ENCODE results near the gene RPRD1B. TPM values are rescaled to one million over a fixed set of nuclear protein-coding genes. Genes with fewer than 3 reads are reported as not detected.
"Not testable (repeated sequence)": the region's sequence is repeated elsewhere in the genome, so short reads cannot be mapped to it uniquely, and the experiment has no call there.

RPRD1B gene
- total RNA-seq, 1 donor from 2014 or later: 16.4 TPM

DNA sequence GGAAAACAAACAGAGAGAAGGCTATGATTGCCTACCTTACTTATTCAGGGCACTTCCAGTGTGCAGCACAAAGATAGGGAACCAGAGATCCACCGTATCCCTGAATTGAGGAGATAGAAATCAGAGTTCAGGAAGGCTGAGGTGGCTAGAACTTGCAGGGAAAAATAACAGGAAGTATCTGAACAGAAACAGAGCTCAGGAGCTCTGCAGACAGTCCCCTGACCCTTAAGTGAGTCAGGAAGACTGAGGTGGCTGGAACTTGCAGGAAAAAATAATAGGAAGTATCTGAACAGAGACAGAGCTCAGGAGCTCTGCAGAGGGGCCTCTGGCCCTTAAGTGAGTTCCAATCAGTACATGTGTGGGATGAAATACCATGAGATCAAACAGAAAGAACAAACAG lies 65.4 kb downstream of the RPRD1B start:
- Histone ChIP-seq H3K4me1 (peaks cover 11 to 25% of the 10 kb centered on the region in 2 donors), H3K4me3 (no peak overlapping the region), H3K27ac (peak overlapping the region; percentile 67 to 78), H3K9me3 (peaks cover 0 to 5% of the 10 kb centered on the region in 2 donors), H3K36me3 (no peaks in the 10 kb centered on the region), H3K27me3 (no peaks in the 10 kb centered on the region)
- TF ChIP-seq, protein P1, sequence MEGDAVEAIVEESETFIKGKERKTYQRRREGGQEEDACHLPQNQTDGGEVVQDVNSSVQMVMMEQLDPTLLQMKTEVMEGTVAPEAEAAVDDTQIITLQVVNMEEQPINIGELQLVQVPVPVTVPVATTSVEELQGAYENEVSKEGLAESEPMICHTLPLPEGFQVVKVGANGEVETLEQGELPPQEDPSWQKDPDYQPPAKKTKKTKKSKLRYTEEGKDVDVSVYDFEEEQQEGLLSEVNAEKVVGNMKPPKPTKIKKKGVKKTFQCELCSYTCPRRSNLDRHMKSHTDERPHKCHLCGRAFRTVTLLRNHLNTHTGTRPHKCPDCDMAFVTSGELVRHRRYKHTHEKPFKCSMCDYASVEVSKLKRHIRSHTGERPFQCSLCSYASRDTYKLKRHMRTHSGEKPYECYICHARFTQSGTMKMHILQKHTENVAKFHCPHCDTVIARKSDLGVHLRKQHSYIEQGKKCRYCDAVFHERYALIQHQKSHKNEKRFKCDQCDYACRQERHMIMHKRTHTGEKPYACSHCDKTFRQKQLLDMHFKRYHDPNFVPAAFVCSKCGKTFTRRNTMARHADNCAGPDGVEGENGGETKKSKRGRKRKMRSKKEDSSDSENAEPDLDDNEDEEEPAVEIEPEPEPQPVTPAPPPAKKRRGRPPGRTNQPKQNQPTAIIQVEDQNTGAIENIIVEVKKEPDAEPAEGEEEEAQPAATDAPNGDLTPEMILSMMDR (IDR thresholded peaks at IDR 0.05): no peak
- intact Hi-C loops (cut with DNase I): no loop called here
- DNase-seq (ENCODE audit: low spot score in 2 of 2): no peak

DNA sequence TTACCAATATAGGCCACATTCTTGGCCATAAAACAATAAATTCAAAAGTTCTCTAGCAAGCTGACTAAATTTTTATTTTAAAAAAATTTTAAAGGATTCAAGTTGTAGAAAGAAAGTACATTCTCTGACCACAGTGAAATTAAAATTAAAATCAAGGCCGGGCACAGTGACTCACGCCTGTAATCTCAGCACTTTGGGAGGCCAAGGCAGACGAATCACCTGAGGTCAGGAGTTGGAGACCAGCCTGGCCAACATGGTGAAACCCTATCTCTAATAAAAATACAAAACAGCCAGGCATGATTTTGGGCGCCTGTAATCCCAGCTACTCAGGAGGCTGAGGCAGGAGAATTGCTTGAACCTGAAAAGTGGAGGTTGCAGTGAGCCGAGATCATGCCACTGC lies 68.7 kb downstream of the RPRD1B start:
- H3K36me3 ChIP-seq; H3K27me3 ChIP-seq; intact Hi-C loops (cut with DNase I); H3K9me3 ChIP-seq; H3K4me3 ChIP-seq; DNase-seq (ENCODE audit: low spot score in 2 of 2): not testable (repeated sequence)
- Histone ChIP-seq H3K4me1 (peaks cover 3 to 11% of the 10 kb centered on the region in 2 donors), H3K27ac (peak overlapping the region; percentile 67 to 78)

DNA sequence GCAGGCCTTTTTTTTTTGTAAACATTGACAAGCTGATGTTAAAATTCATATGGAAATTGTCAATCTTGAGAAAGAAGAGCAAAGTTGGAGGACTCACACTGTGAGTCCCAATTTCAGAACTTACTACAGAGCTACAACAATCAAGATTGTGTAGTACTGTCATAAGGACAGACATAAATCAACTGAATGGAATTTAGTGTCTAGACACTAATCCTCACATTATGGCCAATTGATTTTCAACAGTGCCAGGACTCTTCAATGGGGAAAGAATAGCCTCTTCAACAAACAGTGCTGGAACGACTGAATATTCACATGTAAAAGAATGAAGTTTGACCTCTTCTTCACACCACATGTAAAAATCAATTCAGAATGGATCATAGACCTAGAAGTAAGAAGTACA lies 70.7 kb downstream of the RPRD1B start:
- intact Hi-C loops (cut with DNase I): no loop called here
- TF ChIP-seq, protein P1 (IDR thresholded peaks at IDR 0.05): no peak
- Histone ChIP-seq H3K27me3 (no peaks in the 10 kb centered on the region), H3K36me3 (no peaks in the 10 kb centered on the region), H3K4me1 (peaks cover 7 to 22% of the 10 kb centered on the region in 2 donors), H3K4me3 (no peak overlapping the region), H3K27ac (no peak overlapping the region), H3K9me3 (peaks cover 0 to 5% of the 10 kb centered on the region in 2 donors)
- no peak for DNase-seq (ENCODE audit: low spot score in 2 of 2)

DNA sequence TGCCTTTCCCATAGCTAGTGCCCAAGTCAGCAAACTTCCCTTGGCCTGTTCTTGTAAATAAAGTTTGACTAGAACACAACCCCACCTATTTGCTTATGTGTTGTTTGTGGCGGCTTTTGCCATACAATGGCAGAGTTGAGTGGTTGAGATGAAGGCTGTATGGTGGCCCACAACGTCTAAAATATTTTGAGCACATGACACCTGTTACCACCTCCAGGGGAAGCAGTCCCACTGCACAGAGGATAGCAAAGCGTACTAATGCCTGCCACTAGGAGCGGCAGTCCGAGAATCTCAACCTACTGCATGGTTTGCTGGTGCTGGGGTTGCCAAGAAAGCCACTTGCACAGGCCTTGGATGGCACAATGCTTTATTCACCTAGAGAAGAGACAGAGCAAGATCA lies 72.9 kb downstream of the RPRD1B start:
- H3K9me3 ChIP-seq: no peaks in the 10 kb centered on the region
- peaks cover 12 to 38% of the 10 kb centered on the region in 2 donors for H3K4me1 ChIP-seq
- H3K36me3 ChIP-seq: no peaks in the 10 kb centered on the region
- TF ChIP-seq, protein P1 (IDR thresholded peaks at IDR 0.05): no peak
- H3K4me3 ChIP-seq: no peak overlapping the region
- intact Hi-C loops (cut with DNase I): no loop called here
- no peak for DNase-seq (ENCODE audit: low spot score in 2 of 2)
- H3K27me3 ChIP-seq: no peaks in the 10 kb centered on the region
- H3K27ac ChIP-seq: no peak overlapping the region

DNA sequence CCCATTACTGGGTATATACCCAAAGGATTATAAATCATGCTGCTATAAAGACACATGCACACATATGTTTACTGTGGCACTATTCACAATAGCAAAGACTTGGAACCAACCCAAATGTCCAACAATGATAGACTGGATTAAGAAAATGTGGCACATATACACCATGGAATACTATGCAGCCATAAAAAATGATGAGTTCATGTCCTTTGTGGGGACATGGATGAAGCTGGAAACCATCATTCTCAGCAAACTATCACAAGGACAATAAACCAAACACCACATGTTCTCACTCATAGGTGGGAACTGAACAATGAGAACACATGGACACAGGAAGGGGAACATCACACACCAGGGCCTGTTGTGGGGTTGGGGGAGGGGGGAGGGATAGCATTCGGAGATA lies 73.8 kb downstream of the RPRD1B start:
- H3K36me3 ChIP-seq; H3K27me3 ChIP-seq; intact Hi-C loops (cut with DNase I); H3K4me3 ChIP-seq; H3K27ac ChIP-seq; H3K9me3 ChIP-seq; DNase-seq (ENCODE audit: low spot score in 2 of 2): not testable (repeated sequence)
- peaks cover 12 to 44% of the 10 kb centered on the region in 2 donors for H3K4me1 ChIP-seq

DNA sequence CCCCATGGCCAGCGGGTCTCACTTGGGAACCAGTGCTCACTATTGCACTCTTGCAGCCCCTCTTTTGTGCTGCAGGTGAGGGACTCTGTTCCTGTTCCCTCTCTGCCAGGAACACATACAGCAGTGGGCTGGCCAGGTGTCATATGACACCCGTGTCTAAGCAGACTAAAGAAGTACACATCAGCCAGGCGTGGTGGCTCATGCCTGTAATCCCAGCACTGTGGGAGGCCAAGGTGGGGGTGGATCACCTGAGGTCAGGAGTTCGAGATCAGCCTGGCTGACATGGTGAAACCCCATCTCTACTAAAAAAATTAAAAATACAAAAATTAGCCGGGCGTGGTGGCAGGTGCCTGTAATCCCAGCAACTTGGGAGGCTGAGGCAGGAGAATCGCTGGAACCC lies 74.4 kb downstream of the RPRD1B start:
- not testable (repeated sequence) for H3K4me3 ChIP-seq; DNase-seq (ENCODE audit: low spot score in 2 of 2); H3K27me3 ChIP-seq; H3K9me3 ChIP-seq; H3K36me3 ChIP-seq
- H3K27ac ChIP-seq: peak overlapping the region; percentile 86 to 88
- peaks cover 12 to 43% of the 10 kb centered on the region in 2 donors for H3K4me1 ChIP-seq
- intact Hi-C loops (cut with DNase I): loop anchor here (2.0 kb wide), 1 partner anchor 59 kb away; no protein-coding TSS in a partner anchor

DNA sequence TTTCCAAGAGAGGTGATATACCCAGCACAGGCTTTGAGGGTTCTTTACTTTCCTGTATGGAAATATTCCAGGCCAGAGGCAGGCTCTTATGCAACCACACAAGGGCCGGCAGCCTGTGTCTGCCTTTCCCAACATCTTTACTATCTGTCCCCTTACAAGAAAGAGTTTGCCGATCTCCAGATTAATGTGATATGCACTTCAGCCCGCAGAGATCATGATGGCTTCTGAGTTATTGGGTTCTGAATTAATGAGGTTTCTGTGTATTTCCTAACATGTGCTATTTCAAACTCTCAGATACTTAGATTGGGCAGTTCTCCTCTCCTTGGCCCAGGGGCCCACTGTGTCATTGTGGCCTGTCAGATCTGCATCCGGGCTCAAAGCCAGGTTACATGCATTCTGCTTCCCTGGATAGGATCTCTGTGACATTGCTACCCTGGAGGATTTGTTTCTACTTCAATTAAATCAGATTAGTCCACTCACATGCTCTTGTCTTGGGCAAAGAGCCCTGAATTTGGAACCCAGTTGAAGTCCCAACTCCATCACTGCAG lies 75.0 kb downstream of the RPRD1B start:
- Histone ChIP-seq H3K4me3 (no peak overlapping the region), H3K9me3 (no peaks in the 10 kb centered on the region), H3K27me3 (no peaks in the 10 kb centered on the region), H3K27ac (peak overlapping the region; percentile 86 to 88), H3K4me1 (peaks cover 12 to 43% of the 10 kb centered on the region in 2 donors), H3K36me3 (no peaks in the 10 kb centered on the region)
- TF ChIP-seq, protein P1 (IDR thresholded peaks at IDR 0.05): no peak
- intact Hi-C loops (cut with DNase I): loop anchor here (2.0 kb wide), 1 partner anchor 58 kb away; no protein-coding TSS in a partner anchor
- DNase-seq (ENCODE audit: low spot score in 2 of 2): no peak
